HG03039 (cell line): ENCODE results near the gene DAND5.

Experiments used
- ATAC-seq: cut with Tn5 transposase; IDR thresholded peaks from one replicate; pipeline ENCODE4 v1.9.1; 2021; ENCODE audit warnings: mild to moderate bottlenecking, moderate library complexity; ENCODE audit not compliant: unreplicated experiment

DAND5 gene

GRCh38 chr19:13019332-13019731 is 50.0 kb downstream of the DAND5 start:
- no peak for ATAC-seq

GRCh38 chr19:13020002-13020414 is 50.6 kb downstream of the DAND5 start:
- ATAC-seq = no peak

- no peak for ATAC-seq
These were observed 52.9 kb downstream of the DAND5 start for GRCh38 chr19:13022111-13022858.

- ATAC-seq = no peak
These were observed 53.7 kb downstream of the DAND5 start for GRCh38 chr19:13022859-13023636.

GRCh38 chr19:13023656-13024055 is 54.3 kb downstream of the DAND5 start:
- no peak for ATAC-seq
